NB4 (cell line): Measurements from ENCODE around the gene ORAI3.

Experiments used
- DNase-seq: peaks from one replicate; pipeline ENCODE4 v3.0.0; 2010; ENCODE audit warnings: low read depth
- H3K4me3 ChIP-seq: one replicate; pipeline ENCODE4 v1.5.1; 2011; ENCODE audit warnings: mild to moderate bottlenecking, low read depth, low read length, moderate library complexity
- MYC ChIP-seq: IDR thresholded peaks from 2 replicates; pipeline ENCODE4 v1.6.1; 2011; ENCODE audit warnings: low read depth, low read length
- POLR2A ChIP-seq: IDR thresholded peaks from 2 replicates; pipeline ENCODE4 v1.6.1; 2011; ENCODE audit warnings: mild to moderate bottlenecking; ENCODE audit not compliant: insufficient read length; ENCODE audit errors: extremely low read depth
- TF ChIP-seq, protein P1 (sequence below): IDR thresholded peaks from one replicate; pipeline ENCODE4 v1.5.1; 2012; ENCODE audit warnings: low read depth, low read length
- TF ChIP-seq, protein P2 (sequence below): IDR thresholded peaks from 2 replicates; pipeline ENCODE4 v1.6.1; 2011; ENCODE audit warnings: low read depth, low read length

The ORAI3 gene

DNA sequence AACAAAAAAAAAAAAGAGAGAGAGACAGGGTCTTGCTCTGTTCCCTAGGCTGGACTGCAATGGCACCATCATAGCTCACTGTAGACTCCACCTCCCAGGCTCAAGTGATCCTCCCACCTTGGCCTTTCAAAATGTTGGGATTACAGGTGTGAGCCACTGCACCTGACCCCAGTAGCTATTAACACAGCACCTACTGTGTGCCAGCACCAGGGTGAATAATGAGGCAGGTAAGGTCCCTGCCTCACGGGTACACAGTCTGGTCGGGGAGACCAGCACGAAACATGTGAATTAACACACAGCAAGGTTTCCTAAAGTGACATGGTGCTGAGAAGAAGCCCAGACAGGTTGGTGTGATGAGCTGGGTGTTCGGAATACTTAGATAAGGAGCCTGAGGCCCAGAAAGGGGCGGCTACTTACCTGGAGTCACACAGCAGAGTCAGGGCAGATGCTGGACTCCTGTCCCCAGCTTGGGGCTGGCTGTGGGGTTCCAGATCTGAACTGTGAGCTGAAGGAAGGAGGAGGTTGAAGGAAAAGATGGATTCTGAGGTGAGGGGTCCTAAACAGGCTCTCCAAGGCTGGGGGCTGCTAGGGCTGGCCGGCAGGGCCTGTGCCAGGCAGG is 36.0 kb upstream of the ORAI3 start:
- no peak overlapping the region for H3K4me3 ChIP-seq
- DNase-seq, result no peak
- no peak for TF ChIP-seq MYC
- no peak for TF ChIP-seq POLR2A
- TF ChIP-seq, protein P1, sequence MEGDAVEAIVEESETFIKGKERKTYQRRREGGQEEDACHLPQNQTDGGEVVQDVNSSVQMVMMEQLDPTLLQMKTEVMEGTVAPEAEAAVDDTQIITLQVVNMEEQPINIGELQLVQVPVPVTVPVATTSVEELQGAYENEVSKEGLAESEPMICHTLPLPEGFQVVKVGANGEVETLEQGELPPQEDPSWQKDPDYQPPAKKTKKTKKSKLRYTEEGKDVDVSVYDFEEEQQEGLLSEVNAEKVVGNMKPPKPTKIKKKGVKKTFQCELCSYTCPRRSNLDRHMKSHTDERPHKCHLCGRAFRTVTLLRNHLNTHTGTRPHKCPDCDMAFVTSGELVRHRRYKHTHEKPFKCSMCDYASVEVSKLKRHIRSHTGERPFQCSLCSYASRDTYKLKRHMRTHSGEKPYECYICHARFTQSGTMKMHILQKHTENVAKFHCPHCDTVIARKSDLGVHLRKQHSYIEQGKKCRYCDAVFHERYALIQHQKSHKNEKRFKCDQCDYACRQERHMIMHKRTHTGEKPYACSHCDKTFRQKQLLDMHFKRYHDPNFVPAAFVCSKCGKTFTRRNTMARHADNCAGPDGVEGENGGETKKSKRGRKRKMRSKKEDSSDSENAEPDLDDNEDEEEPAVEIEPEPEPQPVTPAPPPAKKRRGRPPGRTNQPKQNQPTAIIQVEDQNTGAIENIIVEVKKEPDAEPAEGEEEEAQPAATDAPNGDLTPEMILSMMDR, result no peak
- TF ChIP-seq, protein P2, sequence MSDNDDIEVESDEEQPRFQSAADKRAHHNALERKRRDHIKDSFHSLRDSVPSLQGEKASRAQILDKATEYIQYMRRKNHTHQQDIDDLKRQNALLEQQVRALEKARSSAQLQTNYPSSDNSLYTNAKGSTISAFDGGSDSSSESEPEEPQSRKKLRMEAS, result no peak

DNA sequence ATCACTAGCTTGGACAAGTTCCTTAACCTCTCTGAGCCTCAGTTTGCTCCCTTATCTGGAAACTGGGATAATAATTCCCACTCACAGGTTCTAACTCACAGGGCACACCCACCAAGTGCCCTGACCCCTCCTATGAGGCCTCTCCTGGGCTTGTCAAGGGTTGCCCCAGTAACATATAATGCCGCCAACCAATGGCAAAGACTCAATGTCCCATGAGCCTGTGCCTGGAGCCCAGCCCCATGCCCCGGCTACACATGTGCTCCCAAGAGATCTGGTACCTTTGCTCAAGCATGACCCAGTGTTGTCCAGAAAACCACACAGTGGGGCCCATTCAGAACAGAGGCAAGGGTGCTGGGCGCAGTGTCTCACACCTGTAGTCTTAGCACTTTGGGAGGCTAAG is 34.0 kb upstream of the ORAI3 start:
- TF ChIP-seq, protein P1, result no peak
- TF ChIP-seq, protein P2, result no peak
- no peak for TF ChIP-seq MYC
- no peak for DNase-seq
- no peak overlapping the region for H3K4me3 ChIP-seq

DNA sequence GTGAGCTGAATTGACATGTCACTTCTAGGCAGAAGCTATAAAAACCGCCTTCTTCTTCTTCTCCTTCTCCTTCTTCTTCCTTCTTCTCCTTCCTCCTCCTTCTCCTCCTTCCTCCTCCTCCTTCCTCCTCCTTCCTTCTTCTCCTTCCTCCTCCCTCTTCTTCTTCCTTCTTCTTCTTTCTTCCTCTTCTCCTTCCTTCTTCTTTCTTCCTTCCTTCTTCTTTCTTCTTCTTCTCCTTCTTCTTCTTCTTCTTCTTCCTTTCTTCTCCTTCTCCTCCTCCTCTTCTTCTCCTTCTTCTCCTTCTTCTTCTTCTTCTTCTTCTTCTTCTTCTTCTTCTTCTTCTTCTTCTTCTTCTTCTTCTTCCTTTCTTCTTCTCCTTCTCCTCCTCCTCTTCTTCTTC is 30.3 kb upstream of the ORAI3 start:
- TF ChIP-seq POLR2A, result no peak
- TF ChIP-seq MYC, result no peak
- TF ChIP-seq, protein P2, result no peak
- TF ChIP-seq, protein P1, result no peak
- no peak overlapping the region for H3K4me3 ChIP-seq
- DNase-seq, result no peak

DNA sequence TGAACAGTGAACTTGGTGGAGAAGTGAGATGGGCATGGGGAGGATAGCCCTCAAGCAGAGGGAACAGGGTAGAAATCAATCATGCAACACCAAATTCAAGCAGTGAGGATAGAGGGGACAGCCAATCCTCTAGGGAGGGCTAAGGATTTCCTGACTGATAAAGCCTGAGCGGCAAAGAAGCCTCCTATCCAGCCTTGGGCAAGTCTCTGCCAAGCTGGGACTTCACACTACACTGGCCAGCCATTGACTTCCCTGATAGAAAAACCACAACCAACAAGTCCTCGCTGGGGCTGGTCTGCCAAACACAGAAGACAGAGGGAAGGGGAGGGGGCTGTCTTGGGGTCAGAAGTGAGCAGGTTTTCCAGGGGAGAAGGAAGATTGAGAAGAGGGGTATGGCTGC is 28.0 kb upstream of the ORAI3 start:
- TF ChIP-seq MYC (no peak), POLR2A (no peak)
- TF ChIP-seq, protein P1, result no peak
- TF ChIP-seq, protein P2, result no peak
- H3K4me3 ChIP-seq, result no peak overlapping the region
- DNase-seq, result no peak

DNA sequence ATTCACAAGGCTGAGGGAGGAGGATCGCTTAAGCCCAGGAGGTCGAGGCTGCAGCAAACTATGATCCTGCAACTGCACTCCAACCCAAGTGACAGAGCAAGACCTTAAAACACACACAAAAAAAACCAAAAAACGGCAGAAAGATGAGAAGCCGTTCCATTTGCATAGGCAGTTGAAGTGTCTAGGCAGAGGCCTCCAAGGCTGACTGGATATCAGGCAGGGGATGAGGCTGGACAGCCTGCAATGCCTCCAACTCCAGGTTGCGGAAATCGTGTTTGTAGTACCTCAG is 27.5 kb upstream of the ORAI3 start:
- no peak for TF ChIP-seq POLR2A
- 0 out of 2 replicates have a peak, but pooled peaks have one; percentile 49 for TF ChIP-seq MYC
- TF ChIP-seq, protein P2, result no peak
- H3K4me3 ChIP-seq, result peak overlapping the region; percentile 60
- DNase-seq, result no peak

DNA sequence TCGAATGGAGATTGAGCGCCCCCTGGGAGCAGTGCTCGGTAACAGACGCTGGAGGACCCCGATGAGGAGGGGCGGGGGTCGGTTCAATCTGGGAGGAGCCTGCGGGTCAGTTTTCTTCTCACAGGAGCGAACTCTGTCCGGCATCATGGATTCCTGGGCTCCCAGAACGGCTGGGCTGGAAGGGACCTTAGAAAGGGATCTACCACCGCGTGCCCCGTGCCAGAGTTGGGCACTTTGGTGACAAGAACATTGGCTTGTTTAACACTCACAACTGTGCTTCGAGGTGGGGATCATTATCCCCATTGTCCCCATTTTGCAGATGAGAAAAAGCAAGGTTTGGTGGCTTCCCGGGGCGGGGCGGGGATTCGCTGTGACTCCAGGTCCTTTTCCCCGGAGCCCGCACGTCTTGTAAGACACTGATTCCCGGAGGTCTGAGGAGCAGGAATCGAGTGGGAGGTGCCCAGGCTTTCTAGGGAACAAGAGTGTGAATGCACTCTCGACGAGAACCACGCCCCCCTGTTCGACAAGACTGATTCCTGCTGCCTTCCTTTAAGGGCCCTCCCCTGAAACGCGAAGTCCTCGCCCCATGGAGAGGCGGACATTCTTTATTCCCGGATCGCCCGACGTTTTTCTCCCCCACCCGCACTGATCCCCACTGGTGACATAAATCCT is 27.0 kb upstream of the ORAI3 start:
- TF ChIP-seq, protein P2, result peak; percentile 53; the same call in 1 of the 2 replicates
- TF ChIP-seq, protein P1, result peak; percentile 77
- TF ChIP-seq MYC, result no peak
- peak; percentile 93 for DNase-seq
- peak overlapping the region; percentile 60 for H3K4me3 ChIP-seq
